ENCODE results near the gene MMD2. TPM values are rescaled to one million over a fixed set of nuclear protein-coding genes. Genes with fewer than 3 reads are reported as not detected.

Gene MMD2
- total and polyA plus RNA-seq, 2 donors (not counting 1 experiment from before 2014, with no cell fraction given), result not detected

DNA sequence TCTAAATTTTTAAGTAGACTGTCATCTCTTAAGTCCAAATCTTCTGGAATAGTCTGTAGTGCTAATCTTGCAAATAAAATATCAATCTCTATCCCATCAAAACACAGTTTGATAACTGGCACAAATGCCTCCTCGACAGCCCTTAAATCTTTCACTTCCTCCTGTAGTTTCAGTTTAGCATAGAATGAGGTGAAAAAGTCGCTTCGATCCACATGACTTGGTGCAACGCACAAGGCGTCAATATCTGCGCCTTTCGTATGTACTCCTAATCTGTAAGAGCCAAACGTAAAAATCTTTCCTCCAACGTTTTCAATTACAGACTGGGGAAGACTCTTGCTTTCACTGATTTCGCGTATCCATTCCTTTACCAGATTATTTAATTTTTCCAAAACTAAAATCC is 97.8 kb downstream of the MMD2 start:
- Mint-ChIP-seq H3K4me3 (peak overlapping the region; percentile 70), H3K4me1 (peaks cover 4% of the 10 kb centered on the region), H3K27ac (peak overlapping the region; percentile 66), H3K9me3 (ENCODE audit: insufficient read depth) (peaks cover 2% of the 10 kb centered on the region), H3K27me3 (peaks cover 47% of the 10 kb centered on the region)
- Histone ChIP-seq H3K36me3 (replicated peaks in 1 of 2; ENCODE audit: control extremely low read depth in 1 of 2, control insufficient read depth in 1 of 2, extremely low read depth in 1 of 2, insufficient read depth in 2 of 2, low read length in 1 of 2) (no peaks in the 10 kb centered on the region), H3K9ac (ENCODE audit: low read length) (peak overlapping the region; percentile 50), H3K79me2 (ENCODE audit: control insufficient read depth, insufficient read depth, low read length) (no peaks in the 10 kb centered on the region), H3K4me3 (ENCODE audit: control extremely low read depth in 1 of 5, extremely low read depth in 1 of 5, insufficient read depth in 1 of 5, low read depth in 2 of 5, low read length in 4 of 5) (peak overlapping the region; percentile 21 to 54 (median 43)), H3K27me3 (replicated peaks in 1 of 4; ENCODE audit: control extremely low read depth in 1 of 4, control insufficient read depth in 3 of 4, insufficient read depth in 4 of 4, low read length in 3 of 4) (peaks cover 0 to 17% (median 8%) of the 10 kb centered on the region in 4 experiments), H3K4me2 (replicated peaks; ENCODE audit: low read depth, low read length, poor library complexity, severe bottlenecking) (peak overlapping the region; percentile 67), H2AFZ (ENCODE audit: insufficient read depth, low read depth, low read length, poor library complexity, severe bottlenecking) (peak overlapping the region; percentile 72), H4K20me1 (ENCODE audit: control insufficient read depth, insufficient read depth, low read length, poor library complexity, severe bottlenecking) (no peaks in the 10 kb centered on the region), H3K27ac (ENCODE audit: low read length in 2 of 2) (peak overlapping the region; percentile 25 to 50), H3K4me1 (ENCODE audit: control insufficient read depth in 2 of 2, insufficient read depth in 2 of 2, low read length in 2 of 2) (peaks cover 9 to 11% of the 10 kb centered on the region in 2 donors), H3K9me3 (ENCODE audit: control extremely low read depth in 1 of 3, control insufficient read depth in 2 of 3, insufficient read depth in 1 of 3, low read length in 2 of 3) (peaks cover 0 to 13% (median 1%) of the 10 kb centered on the region in 3 donors)
- POLR2A ChIA-PET, result no interaction called here
- peak; percentile 43 for ATAC-seq (ENCODE audit: low read depth)
- CTCF ChIA-PET, result no interaction called here
- DNase-seq, result peak; percentile 44
- TF ChIP-seq, protein P1, sequence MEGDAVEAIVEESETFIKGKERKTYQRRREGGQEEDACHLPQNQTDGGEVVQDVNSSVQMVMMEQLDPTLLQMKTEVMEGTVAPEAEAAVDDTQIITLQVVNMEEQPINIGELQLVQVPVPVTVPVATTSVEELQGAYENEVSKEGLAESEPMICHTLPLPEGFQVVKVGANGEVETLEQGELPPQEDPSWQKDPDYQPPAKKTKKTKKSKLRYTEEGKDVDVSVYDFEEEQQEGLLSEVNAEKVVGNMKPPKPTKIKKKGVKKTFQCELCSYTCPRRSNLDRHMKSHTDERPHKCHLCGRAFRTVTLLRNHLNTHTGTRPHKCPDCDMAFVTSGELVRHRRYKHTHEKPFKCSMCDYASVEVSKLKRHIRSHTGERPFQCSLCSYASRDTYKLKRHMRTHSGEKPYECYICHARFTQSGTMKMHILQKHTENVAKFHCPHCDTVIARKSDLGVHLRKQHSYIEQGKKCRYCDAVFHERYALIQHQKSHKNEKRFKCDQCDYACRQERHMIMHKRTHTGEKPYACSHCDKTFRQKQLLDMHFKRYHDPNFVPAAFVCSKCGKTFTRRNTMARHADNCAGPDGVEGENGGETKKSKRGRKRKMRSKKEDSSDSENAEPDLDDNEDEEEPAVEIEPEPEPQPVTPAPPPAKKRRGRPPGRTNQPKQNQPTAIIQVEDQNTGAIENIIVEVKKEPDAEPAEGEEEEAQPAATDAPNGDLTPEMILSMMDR (IDR thresholded peaks at IDR 0.05), result no peak
- TF ChIP-seq EZH2 (IDR thresholded peaks at IDR 0.05; ENCODE audit: borderline replicate concordance, insufficient read depth, low read depth, low read length, poor library complexity, severe bottlenecking), result no peak
- intact Hi-C loops (cut with micrococcal nuclease), result no loop called here
- 71% methylated on average over 10 of the region's 11 CpGs for WGBS (ENCODE audit: insufficient coverage)

DNA sequence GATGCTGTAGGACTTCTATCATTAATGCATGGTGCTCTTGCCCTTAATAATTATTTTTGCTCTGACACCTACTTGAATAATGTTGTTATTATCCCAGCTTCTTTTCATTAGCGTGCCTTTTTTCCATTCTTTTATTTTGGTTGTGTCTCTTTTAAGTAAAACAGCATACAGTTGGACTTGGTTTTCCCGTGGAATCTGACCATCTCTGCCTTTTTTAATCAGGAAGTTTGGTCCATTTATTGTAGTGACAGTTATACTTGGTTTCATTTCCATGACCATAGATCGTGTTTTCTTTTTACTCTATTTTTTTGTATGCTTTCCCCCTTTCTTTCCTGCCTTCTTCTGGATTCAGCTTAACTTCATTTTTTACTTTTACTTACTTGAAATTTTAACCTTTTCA is 101.8 kb downstream of the MMD2 start:
- intact Hi-C loops (cut with micrococcal nuclease), result no loop called here
- Histone ChIP-seq H3K27me3 (replicated peaks in 1 of 4; ENCODE audit: control extremely low read depth in 1 of 4, control insufficient read depth in 3 of 4, insufficient read depth in 4 of 4, low read length in 3 of 4) (peaks cover 0 to 14% (median 4%) of the 10 kb centered on the region in 4 experiments), H3K4me1 (ENCODE audit: control insufficient read depth in 2 of 2, insufficient read depth in 2 of 2, low read length in 2 of 2) (peaks cover 8 to 11% of the 10 kb centered on the region in 2 donors), H3K9me3 (ENCODE audit: control extremely low read depth in 1 of 3, control insufficient read depth in 2 of 3, insufficient read depth in 1 of 3, low read length in 2 of 3) (peaks cover 0 to 10% (median 1%) of the 10 kb centered on the region in 3 donors), H3K4me3 (ENCODE audit: control extremely low read depth in 1 of 5, extremely low read depth in 1 of 5, insufficient read depth in 1 of 5, low read depth in 2 of 5, low read length in 4 of 5) (no peak overlapping the region), H3K4me2 (replicated peaks; ENCODE audit: low read depth, low read length, poor library complexity, severe bottlenecking) (no peak overlapping the region), H3K79me2 (ENCODE audit: control insufficient read depth, insufficient read depth, low read length) (no peaks in the 10 kb centered on the region), H2AFZ (ENCODE audit: insufficient read depth, low read depth, low read length, poor library complexity, severe bottlenecking) (no peak overlapping the region), H3K9ac (ENCODE audit: low read length) (no peak overlapping the region), H3K27ac (ENCODE audit: low read length in 2 of 2) (no peak overlapping the region), H4K20me1 (ENCODE audit: control insufficient read depth, insufficient read depth, low read length, poor library complexity, severe bottlenecking) (no peaks in the 10 kb centered on the region), H3K36me3 (replicated peaks in 1 of 2; ENCODE audit: control extremely low read depth in 1 of 2, control insufficient read depth in 1 of 2, extremely low read depth in 1 of 2, insufficient read depth in 2 of 2, low read length in 1 of 2) (no peaks in the 10 kb centered on the region)
- no peak overlapping the region for H3K27ac Mint-ChIP-seq
- WGBS (ENCODE audit: insufficient coverage), result 40% methylated on average over 1 of the region's 3 CpGs
- TF ChIP-seq EZH2 (IDR thresholded peaks at IDR 0.05; ENCODE audit: borderline replicate concordance, insufficient read depth, low read depth, low read length, poor library complexity, severe bottlenecking), result no peak
- TF ChIP-seq, protein P1 (IDR thresholded peaks at IDR 0.05), result no peak
- ChIA-PET CTCF (no interaction called here), POLR2A (no interaction called here)
- no peak for DNase-seq
- H3K27me3 Mint-ChIP-seq, result peaks cover 21% of the 10 kb centered on the region
- no peaks in the 10 kb centered on the region for H3K9me3 Mint-ChIP-seq (ENCODE audit: insufficient read depth)
- ATAC-seq (ENCODE audit: low read depth), result no peak
- H3K4me1 Mint-ChIP-seq, result peaks cover 4% of the 10 kb centered on the region
- H3K4me3 Mint-ChIP-seq, result no peak overlapping the region

All from B cell (primary cell).